ENCODE measurements around the gene MACROD2. TPM values are rescaled to one million over a fixed set of nuclear protein-coding genes. Genes with fewer than 3 reads are reported as not detected.
"Not testable (repeated sequence)": the region's sequence is repeated elsewhere in the genome, so short reads cannot be mapped to it uniquely, and the experiment has no call there.

The MACROD2 gene
- total RNA-seq, 2 donors from 2014 or later: not detected

GRCh38 chr20:14914633-14915032 lies 919.3 kb downstream of the MACROD2 start:
- no peaks in the 10 kb centered on the region for H3K27me3 Mint-ChIP-seq
- no peaks in the 10 kb centered on the region for H3K36me3 Mint-ChIP-seq (ENCODE audit: low read depth)
- H3K9me3 Mint-ChIP-seq: no peaks in the 10 kb centered on the region
- ATAC-seq (replicated peaks): no peak
- H3K4me3 Mint-ChIP-seq: no peak overlapping the region
- H3K4me1 Mint-ChIP-seq: no peaks in the 10 kb centered on the region
- no peak overlapping the region for H3K27ac Mint-ChIP-seq

DNA sequence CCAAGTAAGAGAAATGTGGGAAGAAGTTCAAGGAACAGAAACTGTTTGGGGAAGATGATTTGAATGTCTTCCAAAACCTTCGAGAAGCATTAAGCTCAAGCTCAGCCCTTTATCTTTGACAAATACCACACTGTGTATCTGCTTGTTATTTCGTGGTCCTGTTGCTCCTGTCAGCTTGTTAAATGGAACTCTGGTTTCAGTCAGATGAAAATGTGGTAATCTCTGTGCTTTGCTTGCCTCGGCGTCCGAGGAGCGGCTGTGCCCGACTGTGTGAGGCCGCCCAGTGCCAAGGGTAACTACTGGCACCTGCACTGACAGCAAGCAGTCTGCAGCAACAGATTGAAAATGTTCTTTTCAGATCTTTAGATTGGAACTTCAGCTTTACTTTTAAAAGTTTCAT lies 920.0 kb downstream of the MACROD2 start:
- Mint-ChIP-seq H3K4me1 (no peaks in the 10 kb centered on the region), H3K36me3 (ENCODE audit: low read depth) (no peaks in the 10 kb centered on the region)
- ATAC-seq (replicated peaks): no peak

GRCh38 chr20:14916360-14916920 lies 921.1 kb downstream of the MACROD2 start:
- no peaks in the 10 kb centered on the region for H3K4me1 Mint-ChIP-seq
- H3K36me3 Mint-ChIP-seq (ENCODE audit: low read depth): no peaks in the 10 kb centered on the region
- H3K27me3 Mint-ChIP-seq: no peaks in the 10 kb centered on the region
- H3K27ac Mint-ChIP-seq: no peak overlapping the region
- H3K4me3 Mint-ChIP-seq: no peak overlapping the region
- H3K9me3 Mint-ChIP-seq: no peaks in the 10 kb centered on the region
- ATAC-seq (replicated peaks): no peak

More for the DNA sequence above, 920.0 kb downstream of the MACROD2 start:
- Mint-ChIP-seq H3K4me3 (no peak overlapping the region), H3K27ac (no peak overlapping the region), H3K27me3 (no peaks in the 10 kb centered on the region), H3K9me3 (no peaks in the 10 kb centered on the region)

GRCh38 chr20:14918281-14918680 lies 923.0 kb downstream of the MACROD2 start:
- Mint-ChIP-seq H3K27me3 (no peaks in the 10 kb centered on the region), H3K9me3 (peaks cover 2% of the 10 kb centered on the region), H3K4me3 (no peak overlapping the region)

DNA sequence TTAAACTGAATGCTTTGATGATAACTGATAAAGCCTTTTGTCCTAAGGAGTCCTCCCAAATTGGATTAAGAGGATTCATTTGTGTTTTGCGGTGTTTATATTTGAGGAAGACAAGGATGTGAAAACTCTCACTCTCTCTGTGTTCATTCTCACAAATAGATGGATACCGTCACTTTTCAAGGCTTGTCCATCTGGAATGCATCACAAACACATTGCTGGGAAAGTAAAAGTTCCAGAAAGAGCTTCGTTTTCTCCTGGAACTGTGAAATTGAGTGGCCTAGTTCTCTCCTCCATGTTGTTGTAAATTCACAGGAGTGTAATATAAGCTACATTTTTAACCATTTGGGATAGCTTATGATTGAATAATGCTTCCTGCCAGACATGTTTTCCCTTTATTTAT lies 923.7 kb downstream of the MACROD2 start:
- Mint-ChIP-seq H3K9me3 (peaks cover 5% of the 10 kb centered on the region), H3K4me1 (no peaks in the 10 kb centered on the region), H3K27me3 (no peaks in the 10 kb centered on the region), H3K27ac (no peak overlapping the region), H3K36me3 (ENCODE audit: low read depth) (no peaks in the 10 kb centered on the region), H3K4me3 (no peak overlapping the region)
- no peak for ATAC-seq (replicated peaks)

More at GRCh38 chr20:14918281-14918680, 923.0 kb downstream of the MACROD2 start:
- no peak overlapping the region for H3K27ac Mint-ChIP-seq
- no peaks in the 10 kb centered on the region for H3K36me3 Mint-ChIP-seq (ENCODE audit: low read depth)
- no peaks in the 10 kb centered on the region for H3K4me1 Mint-ChIP-seq
- no peak for ATAC-seq (replicated peaks)

GRCh38 chr20:14919501-14920081 lies 924.3 kb downstream of the MACROD2 start:
- ATAC-seq (replicated peaks): no peak
- peaks cover 5% of the 10 kb centered on the region for H3K9me3 Mint-ChIP-seq
- no peaks in the 10 kb centered on the region for H3K36me3 Mint-ChIP-seq (ENCODE audit: low read depth)
- no peaks in the 10 kb centered on the region for H3K27me3 Mint-ChIP-seq
- H3K4me1 Mint-ChIP-seq: no peaks in the 10 kb centered on the region
- no peak overlapping the region for H3K27ac Mint-ChIP-seq
- H3K4me3 Mint-ChIP-seq: no peak overlapping the region

DNA sequence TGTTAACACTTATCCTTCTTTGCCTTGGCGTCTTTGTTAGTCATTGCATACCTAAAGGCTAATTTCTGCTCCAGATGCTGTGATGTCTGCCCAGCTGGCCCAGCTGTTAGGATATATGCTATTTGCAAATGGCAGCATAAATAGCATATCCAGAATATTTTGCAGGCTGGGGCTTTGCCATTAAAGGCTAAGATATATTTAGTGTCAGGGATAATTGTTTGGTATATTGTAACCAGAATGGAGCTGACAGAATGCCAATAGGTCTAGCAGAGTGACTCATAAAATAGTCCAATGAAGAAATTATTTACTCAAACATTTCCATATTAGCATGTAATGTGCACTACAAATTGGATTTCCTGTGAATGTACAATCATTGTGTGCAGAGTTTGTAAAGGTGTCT lies 926.2 kb downstream of the MACROD2 start:
- ATAC-seq (replicated peaks): no peak
- Mint-ChIP-seq H3K27ac (no peak overlapping the region), H3K4me1 (no peaks in the 10 kb centered on the region), H3K4me3 (no peak overlapping the region), H3K36me3 (ENCODE audit: low read depth) (no peaks in the 10 kb centered on the region), H3K27me3 (no peaks in the 10 kb centered on the region), H3K9me3 (peaks cover 5% of the 10 kb centered on the region)

- H3K36me3 Mint-ChIP-seq (ENCODE audit: low read depth): no peaks in the 10 kb centered on the region
- H3K27ac Mint-ChIP-seq: no peak overlapping the region
- ATAC-seq (replicated peaks): no peak
- peaks cover 5% of the 10 kb centered on the region for H3K9me3 Mint-ChIP-seq
- no peaks in the 10 kb centered on the region for H3K4me1 Mint-ChIP-seq
- no peaks in the 10 kb centered on the region for H3K27me3 Mint-ChIP-seq
- H3K4me3 Mint-ChIP-seq: no peak overlapping the region
Observed at GRCh38 chr20:14922503-14923267, 927.4 kb downstream of the MACROD2 start.

DNA sequence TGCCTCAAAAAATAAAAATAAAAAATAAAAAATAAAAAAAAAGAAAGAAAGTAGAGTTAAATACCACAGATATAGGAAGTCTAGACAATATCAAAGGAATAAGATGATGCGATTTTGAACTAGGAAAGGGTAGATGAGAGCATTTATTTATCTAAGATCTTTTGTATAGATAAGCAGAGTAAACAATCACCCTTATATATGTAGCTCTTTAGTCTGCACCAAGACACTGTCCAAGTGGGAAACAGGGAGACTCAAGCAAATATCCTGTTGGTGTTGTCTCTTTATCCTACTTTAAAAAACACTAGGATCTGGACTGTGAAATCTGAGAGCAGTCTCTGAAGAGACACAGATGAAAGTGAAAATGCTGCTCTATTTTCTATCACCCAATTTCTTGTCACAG lies 929.1 kb downstream of the MACROD2 start:
- Mint-ChIP-seq H3K9me3 (peaks cover 5% of the 10 kb centered on the region), H3K27me3 (no peaks in the 10 kb centered on the region), H3K27ac (no peak overlapping the region), H3K4me3 (no peak overlapping the region), H3K4me1 (no peaks in the 10 kb centered on the region), H3K36me3 (ENCODE audit: low read depth) (no peaks in the 10 kb centered on the region)
- no peak for ATAC-seq (replicated peaks)

DNA sequence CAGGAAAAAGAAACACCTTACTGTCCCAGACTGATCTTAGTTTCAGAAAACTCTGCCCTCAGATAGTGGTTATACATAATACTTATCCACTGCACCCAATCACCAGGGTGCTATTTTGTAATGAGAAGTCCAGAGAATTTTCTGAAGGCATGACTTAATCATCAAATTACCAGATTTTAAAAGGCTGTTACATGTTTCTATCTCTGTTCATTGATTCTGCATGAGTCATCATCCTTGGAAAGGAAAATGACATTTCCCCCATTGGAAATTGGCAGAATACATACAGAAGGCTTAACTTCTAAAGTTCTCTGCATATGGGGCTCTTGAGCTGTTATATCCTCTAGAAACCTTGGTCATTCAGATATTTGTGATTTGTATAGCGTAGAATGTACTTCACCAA lies 930.0 kb downstream of the MACROD2 start:
- H3K36me3 Mint-ChIP-seq (ENCODE audit: low read depth): no peaks in the 10 kb centered on the region
- ATAC-seq (replicated peaks): no peak
- H3K27ac Mint-ChIP-seq: no peak overlapping the region
- no peak overlapping the region for H3K4me3 Mint-ChIP-seq
- peaks cover 7% of the 10 kb centered on the region for H3K9me3 Mint-ChIP-seq
- no peaks in the 10 kb centered on the region for H3K27me3 Mint-ChIP-seq
- H3K4me1 Mint-ChIP-seq: no peaks in the 10 kb centered on the region

GRCh38 chr20:14926436-14926835 lies 931.1 kb downstream of the MACROD2 start:
- not testable (repeated sequence) for H3K27me3 Mint-ChIP-seq; ATAC-seq (replicated peaks); H3K27ac Mint-ChIP-seq; H3K4me1 Mint-ChIP-seq; H3K4me3 Mint-ChIP-seq; H3K9me3 Mint-ChIP-seq; H3K36me3 Mint-ChIP-seq (ENCODE audit: low read depth)

- no peaks in the 10 kb centered on the region for H3K4me1 Mint-ChIP-seq
- no peaks in the 10 kb centered on the region for H3K36me3 Mint-ChIP-seq (ENCODE audit: low read depth)
- no peak overlapping the region for H3K27ac Mint-ChIP-seq
- ATAC-seq (replicated peaks): no peak
- peaks cover 8% of the 10 kb centered on the region for H3K9me3 Mint-ChIP-seq
- H3K27me3 Mint-ChIP-seq: no peaks in the 10 kb centered on the region
- H3K4me3 Mint-ChIP-seq: no peak overlapping the region
Observed at GRCh38 chr20:14928083-14928482, 932.8 kb downstream of the MACROD2 start.

DNA sequence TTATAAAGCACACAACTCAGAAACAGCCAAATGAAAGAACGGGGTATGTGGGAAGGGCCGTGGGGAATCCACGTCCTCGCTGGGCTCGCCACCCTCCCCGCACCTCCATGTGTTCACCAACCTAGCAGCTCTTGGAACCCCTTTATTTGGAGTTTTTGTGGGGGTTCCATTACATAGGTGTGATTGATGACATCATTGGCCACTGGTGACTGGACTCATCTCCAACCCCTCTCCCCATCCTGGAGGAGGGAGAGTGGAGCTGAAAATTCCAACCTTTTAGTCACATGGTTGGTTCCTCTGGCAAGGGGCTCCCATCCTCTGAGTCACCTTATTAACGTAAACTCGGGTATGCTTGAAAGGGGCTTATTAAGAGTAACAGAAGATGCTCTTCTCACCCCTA lies 934.1 kb downstream of the MACROD2 start:
- no peak overlapping the region for H3K4me3 Mint-ChIP-seq
- H3K27me3 Mint-ChIP-seq: no peaks in the 10 kb centered on the region
- peaks cover 4% of the 10 kb centered on the region for H3K9me3 Mint-ChIP-seq
- no peaks in the 10 kb centered on the region for H3K36me3 Mint-ChIP-seq (ENCODE audit: low read depth)
- H3K27ac Mint-ChIP-seq: no peak overlapping the region
- no peak for ATAC-seq (replicated peaks)
- H3K4me1 Mint-ChIP-seq: no peaks in the 10 kb centered on the region

GRCh38 chr20:14932040-14932439 lies 936.7 kb downstream of the MACROD2 start:
- ATAC-seq (replicated peaks): no peak
- Mint-ChIP-seq H3K27ac (no peak overlapping the region), H3K9me3 (peaks cover 12% of the 10 kb centered on the region), H3K27me3 (no peaks in the 10 kb centered on the region), H3K4me1 (no peaks in the 10 kb centered on the region), H3K36me3 (ENCODE audit: low read depth) (no peaks in the 10 kb centered on the region), H3K4me3 (no peak overlapping the region)

DNA sequence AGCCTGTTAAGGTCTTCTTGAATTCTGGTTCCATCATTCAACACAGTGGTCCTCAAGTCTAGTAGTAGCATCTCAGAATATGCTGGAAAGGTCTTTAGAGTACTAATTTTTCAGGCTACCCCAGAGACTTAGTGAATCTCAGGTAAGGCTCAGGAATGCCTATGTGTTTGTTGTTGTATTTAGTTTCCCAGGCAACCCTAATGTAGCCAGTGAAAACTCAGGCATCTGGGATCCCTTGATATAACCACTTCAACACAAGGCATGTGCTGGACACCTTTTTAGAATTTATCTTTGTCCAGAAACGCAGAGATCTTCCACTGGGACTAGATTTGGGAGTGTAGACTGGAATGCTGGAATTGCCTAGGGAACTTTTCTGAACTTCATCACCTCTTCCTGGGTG lies 940.0 kb downstream of the MACROD2 start:
- Mint-ChIP-seq H3K27ac (no peak overlapping the region), H3K27me3 (no peaks in the 10 kb centered on the region), H3K36me3 (ENCODE audit: low read depth) (no peaks in the 10 kb centered on the region), H3K9me3 (peaks cover 16% of the 10 kb centered on the region), H3K4me3 (no peak overlapping the region), H3K4me1 (no peaks in the 10 kb centered on the region)
- ATAC-seq (replicated peaks): no peak
